ENCODE data around the gene SCGN. TPM values are rescaled to one million over a fixed set of nuclear protein-coding genes. Genes with fewer than 3 reads are reported as not detected.

SCGN gene
- polyA plus RNA-seq (ENCODE audit: insufficient read length), result 0.12 TPM
- long read RNA-seq, donor 1, result 0 reads
- long read RNA-seq, donor 2, partial matches to known transcripts, result 0 of 1 reads
- long read RNA-seq, donor 2, other reads (novel, unspliced or antisense), result 0 of 1 reads
- long read RNA-seq, donor 3, result 0 reads
- long read RNA-seq, donor 4, result 0 reads
- long read RNA-seq, donor 5, result 0 reads
- long read RNA-seq, donor 6, result 0 reads
- long read RNA-seq, donor 7, partial matches to known transcripts, result 0 of 1 reads
- long read RNA-seq, donor 7, other reads (novel, unspliced or antisense), result 0 of 1 reads
- long read RNA-seq, donor 8, result 0 reads

GRCh38 chr6:25652007-25652515 is at the start of gene SCGN:
TSS of gene SCGN (plus strand) at chr6:25652215. CDS start at chr6:25652404, 189 bp downstream.
- peak; percentile 84 for DNase-seq

- no peak for DNase-seq
Measured at GRCh38 chr6:25602674-25602982, 49.4 kb upstream of the SCGN start.

- no peak for DNase-seq
Measured at GRCh38 chr6:25603251-25603650, 48.8 kb upstream of the SCGN start.

- no peak for DNase-seq
Measured at GRCh38 chr6:25606151-25606550, 45.9 kb upstream of the SCGN start.

- no peak for DNase-seq
Measured at GRCh38 chr6:25608558-25609174, 43.3 kb upstream of the SCGN start.

- no peak for DNase-seq
Measured at GRCh38 chr6:25612666-25613065, 39.3 kb upstream of the SCGN start.

- no peak for DNase-seq
Measured at GRCh38 chr6:25613415-25613814, 38.6 kb upstream of the SCGN start.

GRCh38 chr6:25614052-25614451 is 38.0 kb upstream of the SCGN start:
- DNase-seq, result no peak

- DNase-seq, result no peak
Measured at GRCh38 chr6:25615471-25615870, 36.5 kb upstream of the SCGN start.

GRCh38 chr6:25617997-25618396 is 34.0 kb upstream of the SCGN start:
- no peak for DNase-seq

GRCh38 chr6:25619217-25619616 is 32.8 kb upstream of the SCGN start:
- DNase-seq, result no peak

GRCh38 chr6:25620391-25620790 is 31.6 kb upstream of the SCGN start:
- no peak for DNase-seq

- no peak for DNase-seq
Measured at GRCh38 chr6:25623065-25623464, 28.9 kb upstream of the SCGN start.

- DNase-seq, result no peak
Measured at GRCh38 chr6:25623879-25624278, 28.1 kb upstream of the SCGN start.

GRCh38 chr6:25627001-25627400 is 25.0 kb upstream of the SCGN start:
- no peak for DNase-seq

GRCh38 chr6:25628471-25629197 is 23.4 kb upstream of the SCGN start:
- DNase-seq, result no peak

GRCh38 chr6:25629198-25629576 is 22.8 kb upstream of the SCGN start:
- DNase-seq, result no peak

GRCh38 chr6:25630508-25631278 is 21.3 kb upstream of the SCGN start:
- DNase-seq, result no peak

GRCh38 chr6:25635886-25636317 is 16.1 kb upstream of the SCGN start:
- no peak for DNase-seq

GRCh38 chr6:25637211-25637610 is 14.8 kb upstream of the SCGN start:
- DNase-seq, result no peak

- no peak for DNase-seq
Measured at GRCh38 chr6:25637960-25638434, 14.0 kb upstream of the SCGN start.

GRCh38 chr6:25639653-25640052 is 12.4 kb upstream of the SCGN start:
- DNase-seq, result no peak
